ENCODE measurements around the gene PANK2.
"Not testable (repeated sequence)": the region's sequence is repeated elsewhere in the genome, so short reads cannot be mapped to it uniquely, and the experiment has no call there.

The PANK2 gene

DNA sequence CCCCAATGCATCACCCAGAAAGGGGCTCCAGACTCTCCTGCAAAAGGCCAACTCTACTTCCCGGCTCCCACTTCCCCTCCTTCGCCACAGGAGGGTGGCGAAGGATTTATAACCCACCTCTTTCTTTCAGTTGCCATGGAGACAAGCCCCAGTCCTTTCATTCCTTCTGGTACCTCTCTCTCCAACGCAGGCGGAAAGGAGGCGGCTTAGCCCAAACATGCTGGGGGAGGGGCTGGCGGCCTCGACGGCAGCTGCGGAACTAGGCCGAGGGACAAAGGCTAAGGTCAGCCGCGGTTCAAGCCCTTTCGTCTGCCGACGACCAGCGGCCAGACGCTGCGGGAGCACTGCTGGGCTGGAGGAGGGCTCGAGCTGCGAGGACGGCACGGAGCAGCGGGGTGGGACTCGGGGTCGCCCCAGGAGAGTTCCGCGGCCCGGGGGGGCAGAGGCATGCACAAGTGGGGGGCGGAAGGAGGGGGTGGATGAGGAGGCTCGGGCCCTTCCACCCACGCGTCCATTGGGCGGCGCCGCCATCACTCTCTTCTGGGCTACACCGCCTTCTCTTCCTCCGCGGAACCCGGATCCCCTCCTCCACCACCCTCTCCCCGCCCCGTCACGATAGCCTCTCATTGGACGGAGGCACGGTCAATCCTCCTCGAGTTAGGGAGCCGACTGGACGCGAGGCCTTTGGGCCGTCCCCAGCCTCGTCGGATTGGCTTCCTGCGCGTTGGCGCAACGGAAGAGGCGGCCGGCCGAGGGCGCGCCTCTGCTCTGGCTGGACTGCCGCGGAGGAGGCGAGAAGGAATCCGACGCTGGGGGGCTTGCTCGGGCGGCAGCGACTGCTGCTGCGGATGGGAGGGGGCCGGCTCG is at the start of gene PANK2:
TSS of gene PANK2 (plus strand) at position 766 of the 867 bp plus-strand sequence.
- peak; percentile 94 for DNase-seq

DNA sequence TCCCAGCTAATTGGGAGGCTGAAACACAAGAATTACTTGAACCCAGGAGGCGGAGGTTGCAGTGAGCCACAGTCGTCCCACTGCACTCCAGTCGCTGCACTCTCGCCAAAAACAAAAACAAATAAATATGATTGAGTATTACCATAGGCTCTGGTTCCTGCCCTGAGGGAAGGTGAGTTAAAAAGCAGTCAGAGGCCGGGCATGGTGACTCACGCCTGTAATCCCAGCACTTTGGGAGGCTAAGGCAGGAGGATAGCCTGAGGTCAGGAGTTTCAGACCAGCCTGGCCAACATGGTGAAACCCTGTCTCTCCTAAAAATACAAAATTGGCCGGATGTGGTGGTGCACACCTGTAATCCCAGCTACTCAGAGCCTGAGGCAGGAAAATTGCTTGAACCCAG is 49.0 kb upstream of the PANK2 start:
- peak; percentile 16 for DNase-seq

DNA sequence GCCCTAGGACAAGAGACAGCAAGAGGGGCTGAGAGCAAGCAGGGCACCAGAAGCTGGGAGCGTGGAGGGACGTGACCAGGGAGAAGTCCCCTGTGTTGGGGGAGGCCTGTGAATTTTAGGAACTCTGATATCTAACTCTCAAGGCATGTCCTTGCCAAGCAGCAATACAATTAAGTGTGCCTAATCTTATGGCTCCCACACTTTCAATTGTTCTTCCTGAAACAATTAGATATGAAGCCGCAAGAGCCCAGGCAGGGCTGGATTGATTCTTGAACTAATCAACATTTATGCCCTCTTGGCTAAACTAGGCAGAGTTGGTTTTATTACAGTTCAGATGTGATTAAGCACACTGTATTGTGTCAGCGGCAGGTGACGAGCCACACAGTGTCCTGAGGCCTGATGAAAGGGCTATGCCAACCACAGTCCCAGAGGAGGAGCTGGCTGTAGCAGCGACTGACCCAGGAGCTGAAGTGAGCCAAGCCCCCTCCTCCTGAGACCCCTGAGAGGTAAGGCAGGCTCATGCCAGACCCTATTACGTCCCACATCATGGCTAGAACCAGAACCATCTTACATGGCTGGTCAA is 46.7 kb upstream of the PANK2 start:
- DNase-seq, result no peak

DNA sequence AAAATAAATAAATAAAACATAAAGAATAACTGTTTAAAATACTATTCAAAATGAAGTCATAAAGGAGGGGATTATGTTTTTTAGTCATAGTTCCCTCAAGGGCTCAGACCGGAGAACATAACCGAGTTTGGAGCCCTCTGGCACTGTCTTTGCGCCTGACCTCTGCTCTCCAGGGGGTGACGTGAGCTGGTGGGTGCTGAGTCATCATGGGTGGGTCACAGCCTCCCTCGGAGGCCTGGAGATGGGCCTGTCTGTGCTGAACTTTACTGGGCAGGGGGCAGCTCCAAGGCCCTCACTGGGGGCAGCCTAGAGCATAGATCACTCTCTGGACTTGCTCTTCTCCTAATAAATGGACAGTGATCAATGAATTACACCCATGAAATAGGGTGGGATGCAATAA is 45.7 kb upstream of the PANK2 start:
- peak; percentile 15 for DNase-seq

DNA sequence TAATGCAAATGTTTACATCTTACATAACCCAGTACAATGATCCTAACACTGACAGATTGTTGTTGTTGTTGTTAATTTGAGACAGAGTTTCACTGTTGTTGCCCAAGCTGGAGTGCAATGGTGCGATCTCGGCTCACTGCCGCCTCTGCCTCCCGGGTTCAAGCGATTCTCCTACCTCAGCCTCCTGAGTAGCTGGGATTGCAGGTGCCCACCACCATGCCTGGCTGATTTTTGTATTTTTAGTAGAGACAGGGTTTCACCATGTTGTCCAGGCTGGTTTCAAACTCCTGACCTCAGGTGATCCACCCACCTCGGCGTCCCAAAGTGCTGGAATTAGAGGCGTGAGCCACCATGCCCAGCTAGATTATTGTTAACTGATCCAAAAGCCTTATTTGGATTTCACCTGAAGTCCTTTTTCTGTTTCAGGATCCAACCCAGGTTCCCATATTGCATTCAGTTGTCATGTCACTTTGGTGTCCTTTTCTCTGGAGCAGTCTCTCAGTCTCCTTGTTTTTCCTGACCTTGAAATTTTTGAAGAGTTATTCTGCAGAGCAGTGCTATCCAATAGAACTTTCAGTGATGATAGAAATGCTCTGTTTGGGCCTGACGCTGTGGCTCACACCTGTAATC is 45.1 kb upstream of the PANK2 start:
- DNase-seq, result not testable (repeated sequence)

DNA sequence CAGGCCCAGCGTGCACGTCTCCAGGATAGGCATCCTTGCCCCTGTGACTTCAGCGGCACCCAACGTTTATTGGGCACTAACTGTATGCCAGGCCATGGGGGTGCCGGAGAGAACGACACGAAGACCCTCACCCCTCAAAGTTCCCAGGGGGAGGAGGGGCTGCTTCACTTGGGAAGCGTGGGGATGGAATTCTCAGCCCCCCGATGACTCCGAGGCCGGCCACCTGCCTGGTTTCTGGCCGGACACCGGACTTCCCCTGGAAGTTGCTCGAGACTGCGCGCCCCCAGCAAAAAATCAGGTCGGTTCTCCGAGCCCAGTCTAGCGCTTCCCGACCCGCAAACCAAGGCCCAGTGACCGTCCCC is 42.8 kb upstream of the PANK2 start:
- peak; percentile 55 for DNase-seq

DNA sequence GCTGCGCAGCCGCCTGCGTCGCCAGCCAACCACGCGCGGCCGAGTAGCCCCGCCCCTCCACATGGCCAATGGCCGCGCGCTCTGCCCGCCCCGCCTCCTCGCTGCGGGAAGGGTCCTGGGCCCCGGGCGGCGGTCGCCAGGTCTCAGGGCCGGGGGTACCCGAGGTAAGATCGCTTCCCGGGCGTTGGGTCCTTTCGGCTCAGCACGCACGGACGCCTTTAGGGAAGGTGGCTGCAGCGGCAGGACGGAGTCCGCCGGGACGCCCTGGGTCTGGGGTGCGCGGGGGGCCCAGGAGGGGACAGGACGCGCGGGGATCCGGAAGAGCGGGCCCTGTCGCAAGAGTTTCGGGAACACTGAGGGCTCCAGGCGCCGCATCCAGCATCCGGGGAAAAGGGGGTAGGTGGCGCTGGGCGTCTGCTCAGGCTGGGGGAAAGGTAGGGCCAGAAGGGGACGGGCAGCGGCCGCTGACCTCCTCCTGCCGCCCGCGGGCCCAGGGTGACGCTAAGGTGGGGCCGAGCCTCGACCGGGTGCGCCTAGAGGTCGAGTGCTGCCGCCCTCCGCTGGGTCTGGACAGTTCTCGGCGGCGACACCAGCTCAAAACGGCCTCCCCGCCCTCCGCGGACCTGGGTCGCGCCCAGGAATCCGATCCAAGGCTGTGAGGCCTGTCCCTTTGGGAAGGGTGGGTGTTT is 42.3 kb upstream of the PANK2 start, which contains the start of gene MAVS:
TSS of gene MAVS (plus strand) at position 95 of the 689 bp plus-strand sequence. CDS start 7,791 bp downstream, outside the sequence.
- no peak for DNase-seq

DNA sequence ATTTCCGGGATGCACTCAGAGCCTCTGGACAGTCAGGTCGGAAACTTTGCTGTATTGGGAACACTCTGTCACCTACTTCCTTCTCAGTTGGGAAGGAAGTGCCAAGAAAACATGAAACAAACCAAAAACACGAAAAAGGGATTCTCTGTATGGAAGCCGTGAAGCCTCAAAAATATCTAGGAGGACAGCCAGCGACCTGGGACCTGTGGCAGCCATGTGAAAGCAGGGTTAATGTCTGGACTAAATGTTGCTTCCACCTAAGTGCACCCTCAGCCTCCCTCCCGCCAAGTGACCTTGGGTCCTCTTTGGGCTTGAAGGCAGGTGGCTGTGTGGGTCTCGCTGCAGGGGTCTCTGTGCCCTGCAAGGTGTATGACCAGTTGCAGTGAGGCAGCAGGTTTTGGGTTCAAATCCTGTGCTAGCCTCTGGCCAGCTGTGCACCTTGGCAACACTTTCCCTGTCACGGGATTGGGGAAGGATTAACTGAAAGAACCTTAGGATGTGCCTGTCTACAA is 41.7 kb upstream of the PANK2 start:
- no peak for DNase-seq

DNA sequence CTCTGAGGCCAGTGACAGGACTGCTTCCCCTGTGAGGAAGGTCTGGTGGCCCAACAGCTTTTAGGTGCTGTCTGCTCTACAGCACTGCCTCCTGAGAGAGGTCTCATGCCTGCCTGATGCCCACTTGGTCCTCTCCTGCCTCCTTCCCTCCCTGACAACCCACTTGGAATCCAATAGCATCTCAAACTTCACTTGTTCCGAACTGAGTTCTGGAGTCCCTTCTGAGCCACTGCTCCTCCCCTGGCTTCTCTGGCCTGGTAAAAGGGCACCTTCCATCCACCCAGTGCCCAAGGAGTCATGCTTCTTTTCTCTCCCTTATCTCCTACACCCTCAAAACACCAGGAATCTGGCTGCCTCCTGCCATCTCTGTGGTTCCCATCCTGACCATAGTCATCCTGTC is 40.6 kb upstream of the PANK2 start:
- DNase-seq, result no peak

DNA sequence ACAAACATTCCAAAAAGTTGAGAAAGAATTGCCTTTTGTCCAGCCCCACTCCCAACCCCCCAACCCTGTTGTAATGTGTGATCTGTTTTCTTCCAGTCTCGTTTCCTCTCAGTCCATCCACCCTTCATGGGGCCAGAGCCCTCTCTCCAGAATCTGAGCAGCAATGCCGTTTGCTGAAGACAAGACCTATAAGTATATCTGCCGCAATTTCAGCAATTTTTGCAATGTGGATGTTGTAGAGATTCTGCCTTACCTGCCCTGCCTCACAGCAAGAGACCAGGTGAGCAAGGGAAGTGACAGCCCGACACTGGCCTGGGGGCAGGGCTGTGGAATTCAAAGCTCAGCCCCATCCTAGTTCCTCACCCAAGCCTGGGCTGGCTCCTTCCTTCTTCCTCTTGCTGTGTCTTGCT is 34.7 kb upstream of the PANK2 start:
- DNase-seq, result no peak

DNA sequence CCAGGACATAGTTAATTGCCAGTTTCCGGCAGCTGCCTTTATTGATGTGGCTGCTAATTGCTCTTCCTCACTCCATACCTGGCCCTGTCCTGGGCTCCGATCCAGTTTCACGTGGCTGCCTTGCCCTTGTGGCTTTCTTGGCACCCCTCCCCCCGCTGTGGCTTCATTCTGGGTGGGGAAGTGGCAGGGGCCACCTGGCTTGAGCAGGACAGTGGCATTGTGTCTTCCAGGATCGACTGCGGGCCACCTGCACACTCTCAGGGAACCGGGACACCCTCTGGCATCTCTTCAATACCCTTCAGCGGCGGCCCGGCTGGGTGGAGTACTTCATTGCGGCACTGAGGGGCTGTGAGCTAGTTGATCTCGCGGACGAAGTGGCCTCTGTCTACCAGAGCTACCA is 31.8 kb upstream of the PANK2 start:
- DNase-seq, result no peak

DNA sequence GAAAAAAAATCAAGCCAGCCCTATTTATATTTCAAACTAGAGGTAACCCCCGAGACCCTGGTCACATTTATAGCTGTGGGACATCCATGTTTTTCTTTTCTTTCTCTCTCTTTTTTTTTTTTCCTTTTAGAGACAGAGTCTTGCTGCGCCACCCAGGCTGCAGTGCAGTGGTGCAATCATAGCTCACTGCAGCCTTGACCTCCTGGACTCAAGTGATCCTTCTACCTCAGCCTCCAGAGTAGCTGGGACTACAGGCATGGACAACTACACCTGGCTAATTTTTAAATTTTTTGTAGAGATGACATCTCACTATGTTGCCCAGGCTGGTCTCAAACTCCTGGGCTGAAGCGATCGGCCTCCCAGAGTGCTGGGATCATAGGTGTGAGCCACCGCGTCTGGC is 30.5 kb upstream of the PANK2 start:
- no peak for DNase-seq

DNA sequence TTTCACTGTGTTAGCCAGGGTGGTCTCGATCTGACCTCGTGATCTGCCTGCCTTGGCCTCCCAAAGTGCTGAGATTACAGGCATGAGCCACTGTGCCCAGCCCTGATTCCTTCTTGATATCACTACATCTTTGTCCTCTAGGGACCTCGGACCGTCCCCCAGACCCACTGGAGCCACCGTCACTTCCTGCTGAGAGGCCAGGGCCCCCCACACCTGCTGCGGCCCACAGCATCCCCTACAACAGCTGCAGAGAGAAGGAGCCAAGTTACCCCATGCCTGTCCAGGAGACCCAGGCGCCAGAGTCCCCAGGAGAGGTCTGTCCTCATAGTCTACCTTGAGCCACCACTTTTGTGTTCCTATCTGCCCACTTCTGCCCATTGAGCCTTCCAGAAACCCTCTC is 28.0 kb upstream of the PANK2 start:
- DNase-seq, result no peak

DNA sequence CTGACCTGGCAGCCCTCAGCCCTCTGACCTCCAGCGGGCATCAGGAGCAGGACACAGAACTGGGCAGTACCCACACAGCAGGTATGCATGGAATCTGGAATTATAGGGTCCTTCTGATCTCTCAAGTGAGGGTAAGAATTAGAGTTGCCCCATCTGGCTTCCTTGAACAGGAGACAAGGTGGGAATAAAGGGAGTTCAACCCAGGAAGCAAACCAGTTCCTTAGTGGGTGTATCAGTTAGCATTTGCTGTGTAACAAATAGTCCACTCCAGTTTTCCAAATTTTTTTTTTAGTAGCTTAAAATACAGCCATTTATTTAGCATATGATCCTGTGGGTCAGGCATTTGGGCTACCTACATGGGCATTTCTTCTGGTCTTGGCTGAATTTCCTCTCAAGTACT is 26.9 kb upstream of the PANK2 start:
- DNase-seq, result no peak

DNA sequence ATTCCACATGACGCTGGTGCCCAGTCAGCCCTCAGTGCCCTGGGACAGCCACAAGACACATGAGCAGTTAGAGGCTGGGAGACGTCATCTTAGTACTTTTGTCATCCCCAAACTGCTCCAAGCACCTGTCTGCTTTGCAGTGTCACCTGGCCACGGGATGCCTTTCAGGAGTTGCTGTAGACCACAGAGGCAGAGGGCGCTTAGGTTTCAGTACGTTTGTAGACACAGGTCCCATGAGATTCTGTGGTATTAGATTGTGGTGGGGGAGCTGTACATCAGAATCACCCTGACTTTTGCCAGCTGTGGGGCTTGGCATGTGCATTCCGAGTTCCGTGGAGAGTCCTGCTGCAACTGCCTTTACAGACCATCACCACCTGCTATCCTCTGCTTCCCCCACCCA is 25.9 kb upstream of the PANK2 start:
- DNase-seq, result no peak

DNA sequence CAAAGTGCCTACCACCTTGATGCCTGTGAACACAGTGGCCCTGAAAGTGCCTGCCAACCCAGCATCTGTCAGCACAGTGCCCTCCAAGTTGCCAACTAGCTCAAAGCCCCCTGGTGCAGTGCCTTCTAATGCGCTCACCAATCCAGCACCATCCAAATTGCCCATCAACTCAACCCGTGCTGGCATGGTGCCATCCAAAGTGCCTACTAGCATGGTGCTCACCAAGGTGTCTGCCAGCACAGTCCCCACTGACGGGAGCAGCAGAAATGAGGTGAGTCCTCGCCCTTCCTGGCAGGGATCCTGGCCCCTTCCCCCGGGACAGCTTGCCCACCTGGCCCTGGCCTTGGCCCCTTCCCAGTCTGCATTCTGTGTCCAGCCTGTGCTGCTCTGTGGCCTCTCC is 24.7 kb upstream of the PANK2 start:
- no peak for DNase-seq

DNA sequence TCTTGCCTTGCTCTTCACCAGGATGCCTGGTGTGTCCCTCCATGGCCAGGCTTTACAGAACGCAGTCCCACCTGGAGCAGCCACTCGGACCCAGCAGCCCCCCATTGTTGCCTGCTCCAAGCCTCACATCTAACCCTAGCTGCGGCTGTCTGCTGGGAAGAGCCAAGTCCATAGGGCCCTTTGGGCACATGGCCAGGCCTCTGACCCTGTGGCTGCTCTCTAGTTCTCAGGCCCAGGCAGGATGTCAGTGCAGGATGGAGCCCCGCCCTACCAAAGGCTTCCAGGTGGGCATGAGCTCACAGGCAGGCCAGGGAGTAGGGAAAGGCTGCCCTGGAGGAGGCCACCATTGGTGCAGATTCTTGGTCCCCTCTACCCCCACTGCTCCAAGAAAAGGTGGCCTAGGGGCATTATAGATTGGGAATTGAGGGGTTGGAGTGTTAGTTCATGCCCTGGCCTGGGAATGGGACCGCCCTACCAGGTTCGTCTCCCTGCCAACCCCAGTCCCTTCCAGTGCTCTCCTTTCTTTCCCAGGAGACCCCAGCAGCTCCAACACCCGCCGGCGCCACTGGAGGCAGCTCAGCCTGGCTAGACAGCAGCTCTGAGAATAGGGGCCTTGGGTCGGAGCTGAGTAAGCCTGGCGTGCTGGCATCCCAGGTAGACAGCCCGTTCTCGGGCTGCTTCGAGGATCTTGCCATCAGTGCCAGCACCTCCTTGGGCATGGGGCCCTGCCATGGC is 23.9 kb upstream of the PANK2 start:
- no peak for DNase-seq

DNA sequence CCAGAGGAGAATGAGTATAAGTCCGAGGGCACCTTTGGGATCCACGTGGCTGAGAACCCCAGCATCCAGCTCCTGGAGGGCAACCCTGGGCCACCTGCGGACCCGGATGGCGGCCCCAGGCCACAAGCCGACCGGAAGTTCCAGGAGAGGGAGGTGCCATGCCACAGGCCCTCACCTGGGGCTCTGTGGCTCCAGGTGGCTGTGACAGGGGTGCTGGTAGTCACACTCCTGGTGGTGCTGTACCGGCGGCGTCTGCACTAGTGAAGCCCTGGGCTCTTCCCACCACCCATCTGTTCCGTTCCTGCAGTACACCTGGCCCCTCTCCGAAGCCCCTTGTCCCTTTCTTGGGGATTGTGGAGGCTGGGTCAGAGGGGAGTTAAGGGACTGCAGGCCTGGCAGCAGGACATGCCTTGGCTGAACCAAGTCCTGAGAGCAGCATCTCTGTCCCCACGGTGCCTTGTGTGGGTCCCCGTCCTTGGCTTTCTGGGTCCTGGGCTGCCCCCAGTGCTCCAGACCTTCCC is 23.2 kb upstream of the PANK2 start:
- DNase-seq, result no peak

DNA sequence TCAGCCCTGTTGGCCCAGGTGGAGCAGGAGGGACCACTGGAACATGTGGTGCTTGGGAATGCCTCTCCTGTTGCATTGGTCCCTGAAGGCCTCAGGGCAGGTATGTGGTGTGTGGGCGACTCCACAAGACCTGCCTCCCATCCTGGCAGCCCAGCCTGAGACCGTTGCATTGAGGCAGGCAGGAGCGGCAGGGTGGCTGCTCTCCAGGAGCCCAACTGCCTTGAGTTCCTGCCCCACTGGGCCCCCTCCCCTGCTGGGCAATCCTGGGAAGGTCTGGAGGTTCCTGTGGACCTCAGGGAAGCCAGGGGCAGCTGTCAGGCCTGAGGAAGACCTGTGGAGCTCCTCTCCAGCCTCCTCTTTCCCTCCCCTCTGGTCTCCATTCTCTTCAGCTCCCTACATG is 22.7 kb upstream of the PANK2 start:
- DNase-seq, result no peak

DNA sequence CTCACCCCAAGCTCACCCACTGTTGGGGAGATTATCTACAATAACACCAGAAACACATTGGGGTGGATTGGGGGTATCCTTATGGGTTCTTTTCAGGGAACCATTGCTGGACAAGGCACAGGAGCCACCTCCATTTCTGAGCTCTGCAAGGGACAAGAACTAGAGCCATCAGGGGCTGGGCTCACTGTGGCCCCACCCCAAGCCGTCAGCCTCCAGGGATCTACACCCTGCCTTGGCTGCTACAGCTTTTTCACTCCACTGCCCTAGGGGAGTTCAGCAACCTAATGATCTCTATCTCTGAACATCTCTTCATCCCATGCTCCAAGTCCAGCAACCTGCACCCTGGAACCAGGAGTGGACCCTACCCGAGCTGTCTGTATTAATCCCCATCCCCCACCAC is 21.4 kb upstream of the PANK2 start:
- no peak for DNase-seq

DNA sequence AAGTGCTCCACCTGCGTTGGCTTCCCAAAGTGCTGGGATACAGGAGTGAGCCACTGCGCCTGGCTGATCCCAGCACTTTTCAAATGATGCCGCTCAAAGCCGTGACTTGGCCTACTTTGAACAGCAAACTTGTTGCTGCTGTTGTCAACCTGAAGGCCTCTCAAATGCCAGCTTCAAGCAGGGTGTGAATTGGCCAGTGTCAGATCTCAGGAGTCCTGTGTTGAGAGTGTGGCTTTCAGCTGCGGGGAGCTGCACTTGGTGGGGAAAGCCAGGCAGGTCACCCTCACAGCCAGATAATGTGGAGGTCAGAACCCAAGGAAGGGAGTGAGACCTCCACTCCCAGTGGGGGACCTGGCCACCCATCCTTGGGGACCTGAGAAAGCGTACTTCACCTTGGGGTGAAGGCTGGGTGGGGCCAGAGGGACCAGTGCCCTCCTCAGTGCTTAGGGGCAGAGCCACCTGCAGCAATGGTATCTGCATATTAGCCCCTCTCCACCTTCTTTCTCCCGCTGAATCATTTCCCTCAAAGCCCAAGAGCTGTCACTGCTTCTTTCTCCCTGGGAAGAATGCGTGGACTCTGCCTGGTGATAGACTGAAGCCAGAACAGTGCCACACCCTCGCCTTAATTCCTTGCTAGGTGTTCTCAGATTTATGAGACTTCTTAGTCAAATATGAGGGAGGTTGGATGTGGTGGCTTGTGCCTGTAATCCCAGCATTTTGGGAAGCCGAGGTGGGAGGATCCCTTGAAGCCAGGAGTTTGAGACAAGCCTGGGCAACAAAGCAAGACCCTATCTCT is 19.1 kb upstream of the PANK2 start:
- no peak for DNase-seq
